ENCODE data around the gene ANKFY1. TPM values are rescaled to one million over a fixed set of nuclear protein-coding genes. Genes with fewer than 3 reads are reported as not detected.
A peak's percentile ranks its signal among the peaks of the same experiment; 100 is the strongest.

Gene ANKFY1
- total RNA-seq, 2 donors from 2014 or later, result 17.9 to 40.5 TPM

DNA sequence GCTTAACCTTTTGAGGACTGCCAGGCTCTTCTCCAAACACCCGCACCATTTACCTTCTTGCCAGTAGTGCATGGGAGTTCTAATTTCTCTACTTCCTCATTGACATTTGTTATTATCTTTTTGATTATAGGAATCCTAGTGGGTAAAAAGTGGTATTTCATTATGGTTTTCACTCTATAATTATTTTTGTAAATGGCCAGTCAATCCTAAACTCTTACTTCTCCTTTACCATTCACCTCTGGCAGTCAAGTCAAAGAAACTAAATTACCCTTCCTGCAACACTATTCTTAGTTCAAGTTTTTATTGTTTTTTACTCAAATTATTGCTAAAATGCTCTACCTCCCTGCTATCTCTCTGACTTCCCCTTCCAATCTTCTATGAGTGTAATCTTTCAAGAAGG lies 29.8 kb upstream of the ANKFY1 start:
- Histone ChIP-seq H3K9me3 (no peaks in the 10 kb centered on the region), H3K27ac (no peak overlapping the region), H3K4me3 (no peak overlapping the region), H3K27me3 (no peaks in the 10 kb centered on the region), H3K4me1 (no peaks in the 10 kb centered on the region), H3K36me3 (replicated peaks in 1 of 2; ENCODE audit: insufficient read depth in 1 of 2, low read depth in 2 of 2) (no peaks in the 10 kb centered on the region)
- 92 to 100% methylated on average over 1 of the region's 1 CpG for WGBS, 2 donors
- intact Hi-C loops (cut with DNase I), result no loop called here
- DNase-seq, result no peak
- TF ChIP-seq POLR2A (IDR thresholded peaks at IDR 0.05), result no peak
- TF ChIP-seq, protein P1, sequence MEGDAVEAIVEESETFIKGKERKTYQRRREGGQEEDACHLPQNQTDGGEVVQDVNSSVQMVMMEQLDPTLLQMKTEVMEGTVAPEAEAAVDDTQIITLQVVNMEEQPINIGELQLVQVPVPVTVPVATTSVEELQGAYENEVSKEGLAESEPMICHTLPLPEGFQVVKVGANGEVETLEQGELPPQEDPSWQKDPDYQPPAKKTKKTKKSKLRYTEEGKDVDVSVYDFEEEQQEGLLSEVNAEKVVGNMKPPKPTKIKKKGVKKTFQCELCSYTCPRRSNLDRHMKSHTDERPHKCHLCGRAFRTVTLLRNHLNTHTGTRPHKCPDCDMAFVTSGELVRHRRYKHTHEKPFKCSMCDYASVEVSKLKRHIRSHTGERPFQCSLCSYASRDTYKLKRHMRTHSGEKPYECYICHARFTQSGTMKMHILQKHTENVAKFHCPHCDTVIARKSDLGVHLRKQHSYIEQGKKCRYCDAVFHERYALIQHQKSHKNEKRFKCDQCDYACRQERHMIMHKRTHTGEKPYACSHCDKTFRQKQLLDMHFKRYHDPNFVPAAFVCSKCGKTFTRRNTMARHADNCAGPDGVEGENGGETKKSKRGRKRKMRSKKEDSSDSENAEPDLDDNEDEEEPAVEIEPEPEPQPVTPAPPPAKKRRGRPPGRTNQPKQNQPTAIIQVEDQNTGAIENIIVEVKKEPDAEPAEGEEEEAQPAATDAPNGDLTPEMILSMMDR (IDR thresholded peaks at IDR 0.05), result no peak
- ATAC-seq, result no peak

DNA sequence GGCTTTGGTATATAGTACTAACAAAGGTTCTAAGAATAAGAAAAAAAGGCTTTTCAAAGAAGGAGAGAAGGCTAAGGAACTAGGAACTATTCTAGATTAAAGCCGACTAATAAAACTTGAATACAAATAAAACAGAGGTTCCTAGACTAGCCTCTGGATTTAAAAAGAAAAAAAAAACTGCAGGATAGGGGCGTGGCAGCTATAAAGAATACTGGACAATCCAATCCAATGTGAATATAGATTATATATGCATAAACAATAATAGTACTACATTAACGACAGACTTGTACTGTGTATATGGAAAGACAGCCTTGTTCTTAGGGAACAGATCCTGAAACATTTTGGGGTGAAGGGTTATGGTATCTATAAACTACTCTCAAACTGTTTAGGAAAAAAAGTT lies 23.9 kb upstream of the ANKFY1 start:
- Histone ChIP-seq H3K27me3 (no peaks in the 10 kb centered on the region), H3K9me3 (no peaks in the 10 kb centered on the region), H3K4me1 (no peaks in the 10 kb centered on the region), H3K4me3 (no peak overlapping the region), H3K27ac (no peak overlapping the region), H3K36me3 (replicated peaks in 1 of 2; ENCODE audit: insufficient read depth in 1 of 2, low read depth in 2 of 2) (peaks cover 0 to 2% of the 10 kb centered on the region in 2 donors)
- TF ChIP-seq, protein P1 (IDR thresholded peaks at IDR 0.05), result no peak
- no peak for TF ChIP-seq POLR2A (IDR thresholded peaks at IDR 0.05)
- DNase-seq, result no peak
- no peak for ATAC-seq
- WGBS, 2 donors, result 91 to 93% methylated on average over 3 of the region's 3 CpGs
- intact Hi-C loops (cut with DNase I), result no loop called here

DNA sequence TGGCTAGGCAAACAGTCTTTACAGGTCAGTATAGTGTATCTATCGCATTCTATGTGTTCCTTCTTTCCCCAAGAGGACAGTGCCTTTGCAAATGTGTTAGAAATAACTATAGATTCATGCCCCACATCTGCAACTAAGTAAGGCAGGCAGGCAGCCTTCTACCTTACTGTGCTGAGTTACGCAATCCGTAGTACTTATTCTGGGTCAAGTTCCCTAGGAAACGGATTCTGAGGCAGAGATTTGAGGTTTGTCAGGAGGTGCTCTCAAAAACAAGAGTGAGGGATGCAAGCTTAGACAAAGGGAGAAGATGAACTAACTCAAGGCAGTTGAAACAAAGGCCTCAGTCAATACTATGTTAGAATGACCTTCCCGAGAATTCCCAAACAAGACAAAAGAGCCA lies 12.7 kb upstream of the ANKFY1 start:
- no peak for TF ChIP-seq POLR2A (IDR thresholded peaks at IDR 0.05)
- TF ChIP-seq, protein P1 (IDR thresholded peaks at IDR 0.05), result no peak
- no peak overlapping the region for H3K4me3 ChIP-seq
- DNase-seq (no peak), ATAC-seq (no peak)
- WGBS, 2 donors, result 90 to 95% methylated on average over 5 of the region's 5 CpGs
- no peak overlapping the region for H3K27ac ChIP-seq
- H3K4me1 ChIP-seq, result peaks cover 9% of the 10 kb centered on the region
- peaks cover 0 to 1% of the 10 kb centered on the region in 2 donors for H3K36me3 ChIP-seq (replicated peaks in 1 of 2; ENCODE audit: insufficient read depth in 1 of 2, low read depth in 2 of 2)
- intact Hi-C loops (cut with DNase I), result no loop called here
- H3K27me3 ChIP-seq, result no peaks in the 10 kb centered on the region
- H3K9me3 ChIP-seq, result no peaks in the 10 kb centered on the region

DNA sequence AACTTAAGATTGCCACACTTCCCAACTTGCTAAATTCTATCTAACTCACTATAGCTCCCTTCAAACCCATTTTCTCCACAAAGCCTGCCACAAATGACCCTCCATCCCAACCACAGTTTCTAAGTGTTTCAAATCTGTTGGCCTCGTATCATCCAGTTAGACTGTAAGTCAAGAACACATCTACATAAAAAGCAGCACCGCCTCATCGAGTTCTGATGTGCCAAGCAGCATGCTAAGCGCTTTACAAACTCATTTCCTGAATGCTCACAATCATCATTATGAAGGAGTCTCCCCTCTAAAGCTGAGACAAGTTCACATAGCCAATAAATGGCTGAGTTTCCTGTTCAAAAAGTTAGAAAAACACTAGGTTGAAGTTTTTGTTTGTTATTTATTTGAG lies 9.2 kb upstream of the ANKFY1 start:
- 85 to 87% methylated on average over 4 of the region's 4 CpGs for WGBS, 2 donors
- Histone ChIP-seq H3K4me1 (peaks cover 9% of the 10 kb centered on the region), H3K36me3 (replicated peaks in 1 of 2; ENCODE audit: insufficient read depth in 1 of 2, low read depth in 2 of 2) (no peaks in the 10 kb centered on the region), H3K27me3 (no peaks in the 10 kb centered on the region), H3K27ac (no peak overlapping the region), H3K9me3 (no peaks in the 10 kb centered on the region), H3K4me3 (no peak overlapping the region)
- no peak for ATAC-seq
- TF ChIP-seq, protein P1 (IDR thresholded peaks at IDR 0.05), result no peak
- no peak for TF ChIP-seq POLR2A (IDR thresholded peaks at IDR 0.05)
- no peak for DNase-seq
- intact Hi-C loops (cut with DNase I), result no loop called here

DNA sequence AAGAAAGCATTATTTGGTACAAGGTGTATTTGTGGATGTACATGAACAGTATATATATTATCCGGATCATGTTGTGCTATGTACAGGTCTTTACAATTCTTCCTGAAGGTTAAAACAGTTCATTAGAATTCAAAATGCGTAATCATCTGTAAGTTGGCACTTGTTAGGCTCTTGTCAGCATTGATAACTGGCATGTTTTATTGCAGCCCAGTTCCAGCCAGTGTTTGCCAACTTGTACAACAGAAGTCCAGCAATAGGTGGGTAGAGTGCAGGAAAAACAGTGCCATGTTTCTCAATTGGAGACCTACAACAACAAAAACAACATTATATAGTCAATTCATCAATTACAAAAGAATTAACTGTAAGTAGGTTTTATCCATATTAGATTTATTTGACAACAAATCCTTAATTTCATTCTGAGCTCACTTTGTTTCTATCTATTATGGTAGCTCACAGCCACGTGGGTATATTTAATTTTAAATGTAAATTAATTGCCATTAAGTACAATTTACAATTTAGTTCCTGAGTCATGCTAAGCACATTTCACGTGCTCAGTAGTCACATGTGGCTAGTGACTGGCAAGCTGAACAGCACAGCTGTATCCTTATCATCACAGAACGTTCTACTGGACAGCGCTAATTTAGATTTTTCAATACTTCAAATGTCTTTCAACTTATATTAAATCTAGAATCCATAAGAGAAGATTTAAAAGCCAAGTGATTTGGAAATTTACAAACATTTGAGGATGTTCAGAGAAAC lies 8.6 kb upstream of the ANKFY1 start:
- Histone ChIP-seq H3K27ac (no peak overlapping the region), H3K4me1 (peaks cover 9% of the 10 kb centered on the region), H3K4me3 (no peak overlapping the region), H3K27me3 (no peaks in the 10 kb centered on the region), H3K36me3 (replicated peaks in 1 of 2; ENCODE audit: insufficient read depth in 1 of 2, low read depth in 2 of 2) (no peaks in the 10 kb centered on the region), H3K9me3 (no peaks in the 10 kb centered on the region)
- DNase-seq, result peak in 3 of 4 donors; percentile 13 to 17 (median 14)
- intact Hi-C loops (cut with DNase I), result no loop called here
- no peak for TF ChIP-seq POLR2A (IDR thresholded peaks at IDR 0.05)
- TF ChIP-seq, protein P1 (IDR thresholded peaks at IDR 0.05), result no peak
- 36 to 43% methylated on average over 6 of the region's 6 CpGs for WGBS, 2 donors
- ATAC-seq, result no peak

Measured in body of pancreas (tissue), 4 donors.